Lower leg skin (tissue), 4 donors: ENCODE results near the gene SURF2. TPM values are rescaled to one million over a fixed set of nuclear protein-coding genes. Genes with fewer than 3 reads are reported as not detected.

ENCODE experiments used
- DNase-seq, 2 donors: peaks; one replicate each; pipeline ENCODE4 v3.0.0-alpha.2; 2019; ENCODE audit warnings: low spot score in 2 of 2
- H3K4me3 ChIP-seq: fragments of 200-600 bp; sonication (generic); 2 replicates; pipeline ENCODE4 v1.5.1; 2017; ENCODE audit warnings: mild to moderate bottlenecking, low read depth; ENCODE audit not compliant: poor library complexity, severe bottlenecking
- POLR2A ChIP-seq, 2 donors: fragments of 450-650 bp; IDR thresholded peaks; one replicate each; pipeline ENCODE4 v1.6.1; 2016 to 2017; ENCODE audit warnings: antibody characterized with exemption in 2 of 2, mild to moderate bottlenecking in 1 of 2, moderate library complexity in 1 of 2
- WGBS, 2 donors: methylation state at CpG; one replicate each; pipeline ENCODE4 v1.1.5; 2018; 5-methylcytosine and 5-hydroxymethylcytosine counted together
- intact Hi-C: fragments of 100-400 bp; cut with DNase I; formaldehyde crosslinking; loops from one replicate; pipeline ENCODE4 v1.15.0; 2023; ENCODE audit warnings: low total_unique reads
- total RNA-seq, 4 donors: library from RNA; depleted of rRNA; stranded (reverse); fragments of >200 nt; gene quantifications; one replicate each; pipeline ENCODE4 v1.1.0, GENCODE V29; 2016
- TF ChIP-seq, protein P1 (sequence below), 3 donors: fragments of 450-650 bp; IDR thresholded peaks; one replicate each; pipeline ENCODE4 v1.5.1; 2016; ENCODE audit warnings: antibody characterized with exemption in 3 of 3, mild to moderate bottlenecking in 3 of 3, moderate library complexity in 2 of 3

Gene SURF2
- total RNA-seq, 4 donors from 2014 or later = 31.2 to 40.7 (median 35.4) TPM

DNA sequence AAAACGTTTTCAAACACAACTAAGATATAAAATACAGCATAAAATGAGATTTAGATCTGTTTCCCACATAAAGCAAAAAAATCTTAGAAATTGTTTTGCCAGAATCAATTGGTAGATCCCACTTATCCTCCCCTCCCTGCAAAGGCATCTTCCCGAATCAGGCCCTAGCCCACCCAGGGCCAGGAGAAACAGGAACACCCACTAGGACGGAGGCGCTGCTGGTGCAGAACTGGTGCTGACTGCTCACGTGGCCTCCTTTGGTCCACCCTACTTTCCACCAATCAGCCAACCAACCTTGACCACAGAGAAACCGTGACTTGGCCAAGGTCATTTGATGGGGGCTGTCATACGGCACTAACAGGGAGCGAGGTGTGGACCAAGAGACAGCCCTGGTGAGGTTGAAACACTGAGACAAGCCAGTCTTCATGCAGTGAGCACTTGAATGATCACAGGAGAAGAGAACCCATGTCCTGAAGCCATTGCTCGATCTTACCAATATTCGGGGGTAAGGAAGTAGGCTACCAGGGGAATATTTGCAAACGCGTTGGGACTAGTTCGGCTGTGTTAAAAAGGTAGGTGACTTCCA lies 5.2 kb downstream of the SURF2 start:
- intact Hi-C loops = no loop called here
- TF ChIP-seq, protein P1, sequence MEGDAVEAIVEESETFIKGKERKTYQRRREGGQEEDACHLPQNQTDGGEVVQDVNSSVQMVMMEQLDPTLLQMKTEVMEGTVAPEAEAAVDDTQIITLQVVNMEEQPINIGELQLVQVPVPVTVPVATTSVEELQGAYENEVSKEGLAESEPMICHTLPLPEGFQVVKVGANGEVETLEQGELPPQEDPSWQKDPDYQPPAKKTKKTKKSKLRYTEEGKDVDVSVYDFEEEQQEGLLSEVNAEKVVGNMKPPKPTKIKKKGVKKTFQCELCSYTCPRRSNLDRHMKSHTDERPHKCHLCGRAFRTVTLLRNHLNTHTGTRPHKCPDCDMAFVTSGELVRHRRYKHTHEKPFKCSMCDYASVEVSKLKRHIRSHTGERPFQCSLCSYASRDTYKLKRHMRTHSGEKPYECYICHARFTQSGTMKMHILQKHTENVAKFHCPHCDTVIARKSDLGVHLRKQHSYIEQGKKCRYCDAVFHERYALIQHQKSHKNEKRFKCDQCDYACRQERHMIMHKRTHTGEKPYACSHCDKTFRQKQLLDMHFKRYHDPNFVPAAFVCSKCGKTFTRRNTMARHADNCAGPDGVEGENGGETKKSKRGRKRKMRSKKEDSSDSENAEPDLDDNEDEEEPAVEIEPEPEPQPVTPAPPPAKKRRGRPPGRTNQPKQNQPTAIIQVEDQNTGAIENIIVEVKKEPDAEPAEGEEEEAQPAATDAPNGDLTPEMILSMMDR (IDR thresholded peaks at IDR 0.05) = no peak
- TF ChIP-seq POLR2A (IDR thresholded peaks at IDR 0.05) = no peak
- WGBS, 2 donors = 70 to 71% methylated on average over 13 of the region's 13 CpGs
- H3K4me3 ChIP-seq = no peak overlapping the region
- no peak for DNase-seq

DNA sequence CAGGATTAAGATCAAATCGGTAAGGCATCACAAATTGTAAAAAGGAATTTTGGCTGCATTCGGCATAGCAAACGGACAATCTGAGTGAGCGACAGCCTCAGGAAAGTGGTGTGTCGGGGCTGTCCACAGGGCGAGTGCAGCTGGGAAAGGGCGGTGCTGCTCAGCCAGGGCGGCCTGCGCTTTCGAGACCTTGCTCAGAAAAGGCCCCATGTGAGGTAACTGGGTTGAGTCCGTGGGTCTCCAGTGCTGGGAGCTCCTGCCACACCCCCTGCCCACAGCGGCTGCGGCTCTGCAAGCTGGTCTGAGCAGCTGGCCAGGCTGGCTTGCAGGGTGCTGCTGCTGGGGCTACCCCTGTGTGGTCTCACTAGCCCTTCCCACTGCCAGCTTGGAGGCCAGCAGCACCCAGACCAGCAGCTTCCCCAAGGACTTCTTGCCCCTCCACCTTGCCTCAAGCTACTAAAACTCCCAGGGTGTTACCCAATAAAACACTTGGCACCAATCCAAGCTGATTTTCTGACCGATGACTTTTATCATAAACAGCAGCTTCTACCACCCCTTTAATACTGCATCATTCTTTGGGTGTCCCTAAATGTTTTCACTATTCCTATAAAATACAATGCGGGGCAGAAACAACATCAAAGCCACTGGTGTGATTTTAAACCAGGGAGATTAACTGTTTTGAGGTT lies 6.2 kb downstream of the SURF2 start:
- DNase-seq = no peak
- WGBS, 2 donors = 64 to 67% methylated on average over 15 of the region's 15 CpGs
- no peak overlapping the region for H3K4me3 ChIP-seq
- intact Hi-C loops = no loop called here
- TF ChIP-seq, protein P1 (IDR thresholded peaks at IDR 0.05) = no peak
- TF ChIP-seq POLR2A (IDR thresholded peaks at IDR 0.05) = no peak

DNA sequence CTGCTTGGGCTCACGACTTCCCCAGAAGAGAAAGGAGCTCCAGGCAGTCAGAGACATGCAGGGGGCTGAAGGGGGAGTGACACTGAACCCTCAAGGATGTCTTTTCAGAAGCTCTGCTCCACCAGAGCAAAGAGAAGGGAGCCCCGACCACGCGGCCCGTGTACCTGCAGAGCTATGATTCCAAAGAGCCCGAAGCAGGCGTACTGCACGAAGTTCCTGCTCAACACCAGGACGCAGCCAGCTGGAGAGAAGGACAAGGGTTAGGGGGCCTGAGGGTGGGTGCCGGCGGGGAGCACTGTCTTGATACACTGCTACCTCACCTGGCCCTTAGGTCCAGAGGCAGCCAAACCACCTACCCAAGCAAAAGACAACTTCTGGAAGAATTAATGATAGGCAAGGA lies 10.1 kb downstream of the SURF2 start:
- WGBS, 2 donors = 94 to 95% methylated on average over 11 of the region's 11 CpGs
- TF ChIP-seq, protein P1 (IDR thresholded peaks at IDR 0.05) = no peak
- no peak for TF ChIP-seq POLR2A (IDR thresholded peaks at IDR 0.05)
- intact Hi-C loops = no loop called here
- DNase-seq = no peak
- no peak overlapping the region for H3K4me3 ChIP-seq

DNA sequence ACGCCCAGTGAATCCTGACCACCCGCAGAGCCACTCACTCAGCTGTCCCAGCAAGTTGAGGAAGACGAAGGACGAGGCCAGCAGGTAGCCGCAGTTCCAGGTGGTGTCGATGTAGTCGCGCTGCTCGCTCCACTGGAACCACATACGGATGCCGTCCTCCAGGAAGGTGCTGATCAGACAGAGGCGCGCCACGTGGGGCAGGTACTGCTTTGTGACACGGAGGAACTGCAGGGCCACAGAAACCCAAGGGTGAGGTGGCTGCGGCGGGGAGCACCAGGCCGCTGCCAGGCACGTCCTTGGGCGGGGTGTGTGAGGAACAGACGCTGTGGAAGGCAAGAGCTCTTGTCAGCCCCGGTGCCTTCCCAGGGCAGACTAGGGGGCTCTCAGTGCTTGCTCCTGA lies 10.9 kb downstream of the SURF2 start:
- no peak overlapping the region for H3K4me3 ChIP-seq
- TF ChIP-seq, protein P1 (IDR thresholded peaks at IDR 0.05) = no peak
- no peak for TF ChIP-seq POLR2A (IDR thresholded peaks at IDR 0.05)
- no peak for DNase-seq
- intact Hi-C loops = no loop called here
- WGBS, 2 donors = 79 to 90% methylated on average over 22 of the region's 22 CpGs

DNA sequence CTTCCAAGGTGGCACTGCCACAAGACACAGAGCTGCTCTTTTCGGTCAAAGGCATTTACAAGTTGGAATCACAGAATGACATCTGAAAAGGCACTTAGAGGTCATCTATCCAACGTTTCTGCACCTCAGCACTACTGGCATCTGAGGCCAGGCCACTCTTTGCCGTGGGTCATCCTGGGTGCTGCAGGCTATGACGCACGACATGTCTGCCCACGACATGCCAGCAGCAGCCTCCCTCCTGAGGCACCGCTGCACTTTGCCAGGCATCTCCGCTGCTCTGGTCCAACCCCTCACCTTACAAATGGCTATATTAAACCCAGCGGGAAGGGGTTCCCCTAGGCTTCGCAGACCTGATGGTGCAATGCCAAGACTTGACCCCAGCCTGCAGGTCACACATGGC lies 11.4 kb downstream of the SURF2 start:
- no peak overlapping the region for H3K4me3 ChIP-seq
- no peak for DNase-seq
- 49 to 76% methylated on average over 10 of the region's 10 CpGs for WGBS, 2 donors
- intact Hi-C loops = no loop called here
- TF ChIP-seq, protein P1 (IDR thresholded peaks at IDR 0.05) = no peak
- TF ChIP-seq POLR2A (IDR thresholded peaks at IDR 0.05) = no peak
